DND-41 (cell line): ENCODE measurements around the gene FKBP14.

Experiments used
- ATAC-seq: fragments of 200-7000 bp; cut with Tn5 transposase; 3 replicates; pipeline ENCODE4 v1.9.1; 2021; ENCODE audit warnings: low read depth; ENCODE audit not compliant: insufficient read depth
- DNase-seq: peaks from one replicate; pipeline ENCODE4 v3.0.0-alpha.2; 2020
- H2AFZ ChIP-seq: 2 replicates; pipeline ENCODE4 v1.6.0; 2012; ENCODE audit warnings: low read depth, low read length
- H3K27ac ChIP-seq: 2 replicates; pipeline ENCODE4 v1.5.1; 2012; ENCODE audit warnings: low read length, inconsistent platforms
- H3K27me3 ChIP-seq: fragments of 200-600 bp; sonication (generic); 2 replicates; pipeline ENCODE4 v1.6.0; 2012; ENCODE audit warnings: low read length, mild to moderate bottlenecking, inconsistent platforms; ENCODE audit not compliant: insufficient read depth, poor library complexity
- H3K36me3 ChIP-seq: 2 replicates; pipeline ENCODE4 v1.5.1; 2012; ENCODE audit warnings: low read length, inconsistent platforms; ENCODE audit not compliant: insufficient read depth
- H3K4me1 ChIP-seq: 2 replicates; pipeline ENCODE4 v1.5.1; 2012; ENCODE audit warnings: mild to moderate bottlenecking, low read length; ENCODE audit not compliant: insufficient read depth
- H3K4me2 ChIP-seq: 2 replicates; pipeline ENCODE4 v1.6.0; 2012; ENCODE audit warnings: mild to moderate bottlenecking, moderate library complexity, low read length, inconsistent platforms; ENCODE audit not compliant: insufficient read depth
- H3K4me3 ChIP-seq, 2 experiments: fragments of 200-600 bp in 1 of 2; shearing (Covaris generic) in 1 of 2; 2 replicates each; pipeline ENCODE4 v1.5.1; 2012 to 2016; ENCODE audit warnings: inconsistent platforms in 2 of 2, low read length in 2 of 2, mild to moderate bottlenecking in 2 of 2, low read depth in 1 of 2, moderate library complexity in 1 of 2
- H3K79me2 ChIP-seq: 2 replicates; pipeline ENCODE4 v1.6.0; 2012; ENCODE audit warnings: low read length, inconsistent platforms; ENCODE audit not compliant: insufficient read depth
- H3K9ac ChIP-seq: 2 replicates; pipeline ENCODE4 v1.6.0; 2012; ENCODE audit warnings: low read depth, mild to moderate bottlenecking, inconsistent platforms, low read length, moderate library complexity
- H3K9me3 ChIP-seq: 2 replicates; pipeline ENCODE4 v1.5.1; 2012; ENCODE audit warnings: low read length, moderate library complexity, mild to moderate bottlenecking, inconsistent platforms; ENCODE audit not compliant: insufficient read depth, severe bottlenecking
- H4K20me1 ChIP-seq: 2 replicates; pipeline ENCODE4 v1.6.0; 2012; ENCODE audit warnings: low read length; ENCODE audit not compliant: insufficient read depth
- EZH2 ChIP-seq: IDR thresholded peaks from 3 replicates; pipeline ENCODE4 v1.6.1; 2012; ENCODE audit warnings: borderline replicate concordance, low read depth, mild to moderate bottlenecking, moderate library complexity, low read length, inconsistent platforms; ENCODE audit not compliant: severe bottlenecking
- TF ChIP-seq, protein P1 (sequence below): IDR thresholded peaks from 2 replicates; pipeline ENCODE4 v1.5.1; 2012; ENCODE audit warnings: borderline replicate concordance, low read length, moderate library complexity, mild to moderate bottlenecking; ENCODE audit not compliant: poor library complexity, severe bottlenecking; ENCODE audit errors: extremely low read depth

The FKBP14 gene

DNA sequence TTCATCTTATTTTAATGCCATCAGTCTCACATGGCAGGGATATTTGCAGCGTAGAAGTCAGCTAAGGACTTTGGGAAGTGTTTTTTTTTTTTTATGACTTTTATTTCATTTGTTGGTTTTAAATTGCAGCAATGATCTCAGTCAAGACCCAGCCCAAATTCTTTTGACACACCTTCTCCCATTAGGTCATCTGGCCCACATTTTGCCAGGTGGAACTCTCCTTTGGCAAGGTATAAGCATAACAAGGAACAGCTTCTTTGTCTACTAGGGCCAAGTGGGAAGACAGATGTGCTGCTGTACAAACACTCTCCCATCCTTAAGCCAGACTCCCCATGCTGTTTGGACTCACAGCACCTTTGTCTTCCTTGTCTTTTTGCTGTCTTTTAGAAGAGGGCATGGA lies 43.5 kb upstream of the FKBP14 start:
- TF ChIP-seq EZH2, result no peak
- TF ChIP-seq, protein P1, sequence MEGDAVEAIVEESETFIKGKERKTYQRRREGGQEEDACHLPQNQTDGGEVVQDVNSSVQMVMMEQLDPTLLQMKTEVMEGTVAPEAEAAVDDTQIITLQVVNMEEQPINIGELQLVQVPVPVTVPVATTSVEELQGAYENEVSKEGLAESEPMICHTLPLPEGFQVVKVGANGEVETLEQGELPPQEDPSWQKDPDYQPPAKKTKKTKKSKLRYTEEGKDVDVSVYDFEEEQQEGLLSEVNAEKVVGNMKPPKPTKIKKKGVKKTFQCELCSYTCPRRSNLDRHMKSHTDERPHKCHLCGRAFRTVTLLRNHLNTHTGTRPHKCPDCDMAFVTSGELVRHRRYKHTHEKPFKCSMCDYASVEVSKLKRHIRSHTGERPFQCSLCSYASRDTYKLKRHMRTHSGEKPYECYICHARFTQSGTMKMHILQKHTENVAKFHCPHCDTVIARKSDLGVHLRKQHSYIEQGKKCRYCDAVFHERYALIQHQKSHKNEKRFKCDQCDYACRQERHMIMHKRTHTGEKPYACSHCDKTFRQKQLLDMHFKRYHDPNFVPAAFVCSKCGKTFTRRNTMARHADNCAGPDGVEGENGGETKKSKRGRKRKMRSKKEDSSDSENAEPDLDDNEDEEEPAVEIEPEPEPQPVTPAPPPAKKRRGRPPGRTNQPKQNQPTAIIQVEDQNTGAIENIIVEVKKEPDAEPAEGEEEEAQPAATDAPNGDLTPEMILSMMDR, result no peak
- no peaks in the 10 kb centered on the region for H3K9me3 ChIP-seq
- H3K4me2 ChIP-seq, result no peak overlapping the region
- ATAC-seq (no peak), DNase-seq (no peak)
- H3K4me1 ChIP-seq, result no peaks in the 10 kb centered on the region
- no peaks in the 10 kb centered on the region for H4K20me1 ChIP-seq
- H3K4me3 ChIP-seq, result no peak overlapping the region
- H3K27me3 ChIP-seq, result no peaks in the 10 kb centered on the region
- H2AFZ ChIP-seq, result no peak overlapping the region
- no peaks in the 10 kb centered on the region for H3K79me2 ChIP-seq
- H3K36me3 ChIP-seq, result peaks cover 30% of the 10 kb centered on the region; the same call in 1 of the 2 replicates
- H3K9ac ChIP-seq, result no peak overlapping the region
- H3K27ac ChIP-seq, result no peak overlapping the region

GRCh38 chr7:30069096-30069867 lies 42.8 kb upstream of the FKBP14 start:
- Histone ChIP-seq H3K9ac (no peak overlapping the region), H4K20me1 (no peaks in the 10 kb centered on the region), H3K36me3 (peaks cover 34% of the 10 kb centered on the region), H3K79me2 (no peaks in the 10 kb centered on the region), H3K27ac (no peak overlapping the region), H3K4me3 (no peak overlapping the region), H2AFZ (no peak overlapping the region), H3K4me1 (no peaks in the 10 kb centered on the region), H3K4me2 (no peak overlapping the region), H3K9me3 (no peaks in the 10 kb centered on the region), H3K27me3 (no peaks in the 10 kb centered on the region)
- no peak for ATAC-seq
- DNase-seq, result no peak
- TF ChIP-seq, protein P1, result no peak
- TF ChIP-seq EZH2, result no peak

GRCh38 chr7:30068117-30068516 lies 41.6 kb upstream of the FKBP14 start:
- no peak for TF ChIP-seq EZH2
- TF ChIP-seq, protein P1, result no peak
- Histone ChIP-seq H4K20me1 (no peaks in the 10 kb centered on the region), H3K79me2 (no peaks in the 10 kb centered on the region), H3K9ac (no peak overlapping the region), H3K36me3 (peaks cover 44% of the 10 kb centered on the region), H3K27ac (no peak overlapping the region), H3K27me3 (no peaks in the 10 kb centered on the region), H3K4me2 (no peak overlapping the region), H3K9me3 (no peaks in the 10 kb centered on the region), H2AFZ (no peak overlapping the region), H3K4me3 (no peak overlapping the region), H3K4me1 (no peaks in the 10 kb centered on the region)
- DNase-seq, result no peak
- no peak for ATAC-seq

- Histone ChIP-seq H3K4me1 (no peaks in the 10 kb centered on the region), H3K9me3 (no peaks in the 10 kb centered on the region), H3K27ac (no peak overlapping the region), H2AFZ (no peak overlapping the region), H3K79me2 (no peaks in the 10 kb centered on the region), H4K20me1 (no peaks in the 10 kb centered on the region), H3K9ac (no peak overlapping the region), H3K4me2 (no peak overlapping the region), H3K27me3 (no peaks in the 10 kb centered on the region), H3K36me3 (peaks cover 53% of the 10 kb centered on the region), H3K4me3 (no peak overlapping the region)
- TF ChIP-seq EZH2, result no peak
- TF ChIP-seq, protein P1, result no peak
- ATAC-seq (no peak), DNase-seq (no peak)
Measured at GRCh38 chr7:30066687-30067086, 40.2 kb upstream of the FKBP14 start.
